K562 (cell line): ENCODE measurements around the gene FDX1.

Source experiments
- CTBP1 ChIP-seq: fragments of 450-650 bp; IDR thresholded peaks from 2 replicates; pipeline ENCODE4 v1.6.1; 2016; ENCODE audit warnings: borderline replicate concordance
- FOXA1 ChIP-seq: fragments of 450-650 bp; IDR thresholded peaks from 2 replicates; pipeline ENCODE4 v1.6.1; 2016; ENCODE audit warnings: mild to moderate bottlenecking, borderline replicate concordance
- HMG20A ChIP-seq: fragments of 450-650 bp; formaldehyde crosslinking; conservative IDR thresholded peaks from 2 replicates; pipeline ENCODE4 v1.4.0; 2020; ENCODE audit warnings: mild to moderate bottlenecking, mixed read lengths
- KLF10 ChIP-seq: fragments of 250-450 bp; sonication (Bioruptor Pico); IDR thresholded peaks from 2 replicates; pipeline ENCODE4 v1.6.1; 2021; ENCODE audit warnings: matching md5 sums
- SUPT5H ChIP-seq: fragments of 450-650 bp; IDR thresholded peaks from 2 replicates; pipeline ENCODE4 v1.6.1; 2016
- TFAM ChIP-seq: fragments of 250-450 bp; sonication (Bioruptor Pico); conservative IDR thresholded peaks from 2 replicates; pipeline ENCODE4 v1.5.0; 2021; ENCODE audit warnings: mild to moderate bottlenecking, moderate library complexity
- TF ChIP-seq, protein P1 (sequence below), 3 experiments: IDR thresholded peaks in 2 of 3; conservative IDR thresholded peaks in 1 of 3; 2 replicates each; pipeline ENCODE4 v1.5.1; 2011 to 2012; ENCODE audit warnings: low read length in 3 of 3, mild to moderate bottlenecking in 3 of 3, control low read depth in 2 of 3, improper control_type of control experiment in 1 of 3, inconsistent platforms in 1 of 3, low read depth in 1 of 3, mixed read lengths in 1 of 3, moderate library complexity in 1 of 3; ENCODE audit not compliant: insufficient read depth in 2 of 3
- TF ChIP-seq, protein P2 (sequence below): fragments of 450-650 bp; IDR thresholded peaks from 2 replicates; pipeline ENCODE4 v1.6.1; 2017; ENCODE audit warnings: mild to moderate bottlenecking, moderate library complexity

DNA sequence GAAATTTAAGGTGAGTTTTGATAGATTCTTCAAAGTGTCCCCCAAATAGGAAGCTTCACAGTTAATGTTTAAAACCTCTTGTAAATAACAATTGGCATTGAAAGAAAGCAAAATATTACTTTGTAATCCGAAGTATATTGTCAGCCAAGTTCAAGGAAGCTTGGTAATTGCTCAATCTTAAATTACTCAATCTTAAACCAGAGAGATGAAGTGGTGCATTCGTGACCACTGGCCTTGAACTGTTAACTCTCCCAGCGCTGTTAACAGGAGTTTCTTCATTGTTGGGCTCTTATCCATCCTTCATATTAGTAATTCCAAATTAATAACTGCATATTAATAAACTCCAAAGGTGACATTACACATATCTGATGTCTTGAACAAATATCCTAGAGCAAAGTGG is 20.6 kb upstream of the FDX1 start:
- TF ChIP-seq SUPT5H (no peak), FOXA1 (no peak), CTBP1 (no peak), KLF10 (CRISPR knock-in tag) (no peak), TFAM (no peak), HMG20A (CRISPR knock-in tag) (no peak)
- TF ChIP-seq, protein P1, sequence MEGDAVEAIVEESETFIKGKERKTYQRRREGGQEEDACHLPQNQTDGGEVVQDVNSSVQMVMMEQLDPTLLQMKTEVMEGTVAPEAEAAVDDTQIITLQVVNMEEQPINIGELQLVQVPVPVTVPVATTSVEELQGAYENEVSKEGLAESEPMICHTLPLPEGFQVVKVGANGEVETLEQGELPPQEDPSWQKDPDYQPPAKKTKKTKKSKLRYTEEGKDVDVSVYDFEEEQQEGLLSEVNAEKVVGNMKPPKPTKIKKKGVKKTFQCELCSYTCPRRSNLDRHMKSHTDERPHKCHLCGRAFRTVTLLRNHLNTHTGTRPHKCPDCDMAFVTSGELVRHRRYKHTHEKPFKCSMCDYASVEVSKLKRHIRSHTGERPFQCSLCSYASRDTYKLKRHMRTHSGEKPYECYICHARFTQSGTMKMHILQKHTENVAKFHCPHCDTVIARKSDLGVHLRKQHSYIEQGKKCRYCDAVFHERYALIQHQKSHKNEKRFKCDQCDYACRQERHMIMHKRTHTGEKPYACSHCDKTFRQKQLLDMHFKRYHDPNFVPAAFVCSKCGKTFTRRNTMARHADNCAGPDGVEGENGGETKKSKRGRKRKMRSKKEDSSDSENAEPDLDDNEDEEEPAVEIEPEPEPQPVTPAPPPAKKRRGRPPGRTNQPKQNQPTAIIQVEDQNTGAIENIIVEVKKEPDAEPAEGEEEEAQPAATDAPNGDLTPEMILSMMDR (IDR thresholded peaks at IDR 0.05 in 2 of 3, conservative IDR thresholded peaks at IDR 0.05 in 1 of 3; ENCODE audit: insufficient read depth in 2 of 3, low read depth in 1 of 3, low read length in 3 of 3), result no peak
- TF ChIP-seq, protein P2, sequence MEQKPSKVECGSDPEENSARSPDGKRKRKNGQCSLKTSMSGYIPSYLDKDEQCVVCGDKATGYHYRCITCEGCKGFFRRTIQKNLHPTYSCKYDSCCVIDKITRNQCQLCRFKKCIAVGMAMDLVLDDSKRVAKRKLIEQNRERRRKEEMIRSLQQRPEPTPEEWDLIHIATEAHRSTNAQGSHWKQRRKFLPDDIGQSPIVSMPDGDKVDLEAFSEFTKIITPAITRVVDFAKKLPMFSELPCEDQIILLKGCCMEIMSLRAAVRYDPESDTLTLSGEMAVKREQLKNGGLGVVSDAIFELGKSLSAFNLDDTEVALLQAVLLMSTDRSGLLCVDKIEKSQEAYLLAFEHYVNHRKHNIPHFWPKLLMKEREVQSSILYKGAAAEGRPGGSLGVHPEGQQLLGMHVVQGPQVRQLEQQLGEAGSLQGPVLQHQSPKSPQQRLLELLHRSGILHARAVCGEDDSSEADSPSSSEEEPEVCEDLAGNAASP, result no peak
